GM19099 (cell line): ENCODE data around the gene SPATA20.

Source experiments
- POLR2A ChIP-seq: IDR thresholded peaks from 3 replicates; pipeline ENCODE4 v1.6.1; 2011; ENCODE audit warnings: low read depth; ENCODE audit not compliant: insufficient read length; ENCODE audit errors: extremely low read depth

The SPATA20 gene

GRCh38 chr17:50585346-50585745, 38.4 kb downstream of the SPATA20 start:
- TF ChIP-seq POLR2A = no peak

- no peak for TF ChIP-seq POLR2A
These were observed 38.9 kb downstream of the SPATA20 start for GRCh38 chr17:50585891-50586290.

GRCh38 chr17:50586421-50587247, 39.7 kb downstream of the SPATA20 start:
- no peak for TF ChIP-seq POLR2A

GRCh38 chr17:50587571-50587970, 40.6 kb downstream of the SPATA20 start:
- TF ChIP-seq POLR2A = no peak

- no peak for TF ChIP-seq POLR2A
These were observed 41.5 kb downstream of the SPATA20 start for GRCh38 chr17:50588391-50589049.

- TF ChIP-seq POLR2A = no peak
These were observed 42.2 kb downstream of the SPATA20 start for GRCh38 chr17:50589095-50589705.

- TF ChIP-seq POLR2A = no peak
These were observed 44.2 kb downstream of the SPATA20 start for GRCh38 chr17:50590946-50591737.

GRCh38 chr17:50593321-50593720, 46.3 kb downstream of the SPATA20 start:
- no peak for TF ChIP-seq POLR2A

GRCh38 chr17:50594128-50594823, 47.3 kb downstream of the SPATA20 start:
- no peak for TF ChIP-seq POLR2A

GRCh38 chr17:50594892-50595291, 47.9 kb downstream of the SPATA20 start:
- no peak for TF ChIP-seq POLR2A

GRCh38 chr17:50596191-50597037, 49.4 kb downstream of the SPATA20 start:
- TF ChIP-seq POLR2A = no peak

GRCh38 chr17:50598487-50598886, 51.5 kb downstream of the SPATA20 start:
- TF ChIP-seq POLR2A = no peak

- TF ChIP-seq POLR2A = no peak
These were observed 52.6 kb downstream of the SPATA20 start for GRCh38 chr17:50599606-50600005.
